GM19468 (cell line): ENCODE data around the gene CYGB.
"Not testable (repeated sequence)": the region's sequence is repeated elsewhere in the genome, so short reads cannot be mapped to it uniquely, and the experiment has no call there.

Experiments
- ATAC-seq: cut with Tn5 transposase; IDR thresholded peaks from one replicate; pipeline ENCODE4 v1.9.1; 2021; ENCODE audit warnings: mild to moderate bottlenecking, moderate library complexity, moderate number of reproducible peaks; ENCODE audit not compliant: unreplicated experiment; ENCODE audit errors: extremely low read depth

The CYGB gene

DNA sequence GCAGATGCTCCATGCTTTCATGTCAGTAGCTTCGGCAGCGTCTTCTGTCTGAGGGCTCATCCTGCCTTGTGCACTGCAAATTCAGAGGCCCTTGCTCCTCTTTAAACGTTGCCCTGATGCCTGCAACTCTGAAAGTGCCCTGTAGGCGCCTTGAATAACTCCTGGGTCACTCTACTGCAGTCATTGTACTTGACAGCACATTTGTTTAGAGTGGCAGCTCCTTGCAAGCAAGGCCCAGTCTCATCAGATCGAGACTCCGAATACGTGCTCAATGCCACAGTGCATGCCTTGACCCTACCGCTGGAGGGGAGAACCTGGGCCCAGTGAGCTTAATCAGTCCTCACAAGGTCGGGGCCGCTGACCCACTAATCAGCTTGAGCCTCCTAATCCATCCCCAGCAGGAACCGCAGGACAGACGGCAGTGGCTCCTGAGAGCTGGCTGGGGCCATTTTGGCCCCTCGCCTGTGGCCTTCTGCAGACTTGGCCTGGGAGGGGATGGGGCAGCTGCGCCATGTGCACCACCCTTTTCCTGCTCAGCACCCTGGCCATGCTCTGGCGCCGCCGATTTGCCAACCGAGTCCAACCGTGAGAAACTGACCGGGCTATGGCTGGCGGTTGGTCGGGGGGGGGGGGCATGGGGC, 2.2 kb upstream of the CYGB start, which contains the start of gene PRCD:
Gene PRCD, plus strand, starts transcription at position 414 of the 641 bp plus-strand sequence. Its CDS starts 98 bp downstream, at position 512.
- no peak for ATAC-seq

DNA sequence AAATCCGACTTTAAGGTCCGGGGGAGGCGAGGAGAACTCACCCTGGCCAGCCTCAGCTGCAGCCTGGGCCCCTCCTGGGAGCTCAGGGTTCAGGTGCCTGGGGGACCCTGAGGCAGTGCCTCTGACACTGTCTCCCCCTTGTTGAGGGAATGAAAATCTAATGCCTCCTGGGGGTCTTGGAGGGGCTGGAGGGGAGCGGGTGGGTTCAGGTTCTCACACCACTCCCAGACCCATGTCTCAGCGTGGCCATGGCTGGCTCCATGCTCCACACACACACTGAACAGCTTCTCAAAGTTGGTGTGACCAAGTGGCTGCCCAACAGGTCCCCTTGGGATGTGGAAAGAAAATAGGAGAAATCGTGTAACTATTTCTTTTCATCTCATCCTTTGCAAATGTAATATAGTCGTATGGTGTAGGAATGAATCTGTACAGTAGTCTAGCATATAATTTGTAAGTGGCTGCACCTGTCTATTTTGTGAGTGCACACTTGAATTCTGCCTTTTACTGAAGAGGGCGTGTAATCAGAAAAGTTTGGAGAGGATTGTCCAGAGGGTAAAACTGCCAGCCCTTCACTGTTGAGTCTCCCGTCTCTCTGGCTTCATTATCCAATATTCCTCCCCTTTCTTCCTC, 1.5 kb upstream of the CYGB start:
- no peak for ATAC-seq

DNA sequence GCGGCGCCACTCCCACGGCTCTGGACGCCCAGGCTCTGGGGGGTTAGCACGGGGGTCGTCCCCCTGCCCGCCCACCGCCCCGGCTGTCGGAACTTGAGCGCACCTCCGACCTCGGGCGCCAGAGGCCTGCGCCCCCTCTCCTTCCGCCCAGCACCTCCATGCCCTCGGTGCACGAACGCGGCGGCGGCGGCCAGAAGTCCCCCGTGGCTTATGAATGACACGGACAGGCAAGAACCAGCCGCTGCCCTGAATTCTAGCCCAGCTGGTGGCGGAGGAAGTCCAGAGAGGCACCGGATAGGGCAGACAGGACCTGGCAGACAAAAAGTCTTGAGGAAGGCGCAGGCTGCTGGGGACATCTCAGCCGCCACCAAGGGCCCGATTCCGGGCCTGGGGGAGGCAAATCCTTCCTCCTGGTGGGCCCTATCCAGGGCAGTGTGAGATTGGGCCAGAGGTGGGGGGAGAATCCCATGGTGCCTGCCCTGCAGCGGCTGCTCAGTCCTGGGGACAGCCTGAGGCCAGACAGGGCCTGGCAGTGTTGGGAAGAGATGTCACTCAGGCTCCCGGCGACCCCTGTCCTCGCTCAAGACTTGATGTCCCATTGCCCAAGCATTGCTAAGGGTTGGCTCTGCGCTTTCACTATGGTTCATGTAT, 897 bp upstream of the CYGB start:
- ATAC-seq: no peak

DNA sequence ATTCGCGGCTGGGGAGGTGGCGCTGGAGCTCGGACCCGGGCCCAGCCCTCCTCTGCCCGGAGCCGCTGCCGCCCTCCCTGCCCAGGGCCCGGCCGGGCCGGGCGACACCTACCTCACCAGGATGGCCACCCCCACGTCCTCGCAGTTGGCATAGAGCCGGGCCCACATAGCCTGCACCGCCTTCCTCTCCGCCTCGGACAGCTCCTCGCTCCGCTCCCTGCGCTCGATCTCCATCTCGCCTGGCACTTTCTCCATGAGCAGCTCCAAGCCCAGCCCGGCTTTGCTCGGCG, 276 bp downstream of the CYGB start:
- ATAC-seq: no peak

DNA sequence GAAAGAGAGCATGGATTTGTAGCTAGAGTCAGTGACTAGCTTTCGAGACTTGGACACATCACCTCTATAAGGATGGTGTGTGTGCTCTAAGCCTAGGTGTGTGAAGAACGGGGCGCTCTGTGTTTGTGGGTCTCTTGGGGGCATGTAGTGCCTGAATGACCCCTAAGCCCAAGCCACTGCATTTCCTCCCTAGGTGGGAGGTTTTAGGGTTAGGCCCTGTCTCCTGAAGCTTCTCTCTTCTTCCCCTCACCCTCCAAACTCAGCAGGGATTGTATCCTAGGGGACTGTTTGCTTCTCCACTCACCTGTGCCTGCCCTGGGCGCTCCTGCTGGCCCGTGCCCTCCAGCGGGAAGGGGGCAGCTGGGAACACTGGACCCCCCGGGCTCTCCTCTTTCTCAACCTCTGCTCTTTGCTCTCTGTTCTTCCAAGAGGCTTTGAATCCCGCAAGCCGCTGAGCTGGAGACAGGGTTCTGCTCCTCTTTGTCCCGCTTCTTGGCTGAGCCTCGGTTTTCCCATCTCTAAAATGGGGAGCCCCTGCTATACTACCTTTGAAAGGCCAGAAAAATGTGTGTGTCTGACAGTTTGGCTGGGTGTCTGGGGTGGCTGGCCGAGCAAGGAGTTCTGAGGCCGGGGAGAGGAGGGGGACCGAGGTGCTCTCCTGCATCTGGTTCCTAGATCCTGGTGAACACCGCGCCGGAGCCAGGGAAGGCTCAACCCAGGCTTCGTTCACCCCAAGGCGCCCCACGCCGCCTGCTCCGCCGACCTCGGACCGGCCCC, 810 bp downstream of the CYGB start:
- ATAC-seq: no peak

DNA sequence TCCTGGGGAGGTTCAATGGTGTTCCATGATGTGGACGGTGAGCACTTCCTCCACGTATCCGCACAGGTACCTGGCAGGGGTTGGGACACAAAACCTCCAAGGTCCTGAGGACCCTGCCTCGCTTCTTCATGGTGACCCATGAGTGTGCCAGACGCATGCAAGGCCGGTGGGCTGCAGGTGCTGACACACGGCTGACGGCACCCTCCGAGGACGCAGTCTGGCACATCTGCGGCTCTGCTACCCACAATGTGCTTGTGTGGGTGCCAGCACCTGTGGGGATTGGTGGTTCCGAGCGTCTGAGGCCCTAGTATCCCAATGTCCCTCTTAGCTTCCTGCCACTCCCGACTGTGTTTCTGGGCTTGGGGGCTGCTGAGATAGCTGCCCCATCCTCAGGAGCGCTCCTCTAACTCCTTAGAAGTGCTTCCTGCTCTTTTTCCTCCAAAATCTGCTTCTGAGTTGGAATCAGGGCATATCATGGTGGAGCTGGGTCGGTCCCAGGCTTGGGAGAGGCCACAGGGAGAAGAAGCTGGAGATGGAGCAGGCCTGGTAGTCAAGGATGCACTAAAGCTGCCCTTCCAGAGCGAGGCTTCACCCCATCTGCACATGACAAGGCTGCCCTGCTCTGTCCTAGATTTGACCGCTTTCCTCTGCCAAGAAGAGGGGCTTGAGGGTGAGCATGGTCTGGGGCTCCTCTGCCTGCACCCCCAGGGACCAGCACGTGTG, 1.6 kb downstream of the CYGB start:
- ATAC-seq: no peak

DNA sequence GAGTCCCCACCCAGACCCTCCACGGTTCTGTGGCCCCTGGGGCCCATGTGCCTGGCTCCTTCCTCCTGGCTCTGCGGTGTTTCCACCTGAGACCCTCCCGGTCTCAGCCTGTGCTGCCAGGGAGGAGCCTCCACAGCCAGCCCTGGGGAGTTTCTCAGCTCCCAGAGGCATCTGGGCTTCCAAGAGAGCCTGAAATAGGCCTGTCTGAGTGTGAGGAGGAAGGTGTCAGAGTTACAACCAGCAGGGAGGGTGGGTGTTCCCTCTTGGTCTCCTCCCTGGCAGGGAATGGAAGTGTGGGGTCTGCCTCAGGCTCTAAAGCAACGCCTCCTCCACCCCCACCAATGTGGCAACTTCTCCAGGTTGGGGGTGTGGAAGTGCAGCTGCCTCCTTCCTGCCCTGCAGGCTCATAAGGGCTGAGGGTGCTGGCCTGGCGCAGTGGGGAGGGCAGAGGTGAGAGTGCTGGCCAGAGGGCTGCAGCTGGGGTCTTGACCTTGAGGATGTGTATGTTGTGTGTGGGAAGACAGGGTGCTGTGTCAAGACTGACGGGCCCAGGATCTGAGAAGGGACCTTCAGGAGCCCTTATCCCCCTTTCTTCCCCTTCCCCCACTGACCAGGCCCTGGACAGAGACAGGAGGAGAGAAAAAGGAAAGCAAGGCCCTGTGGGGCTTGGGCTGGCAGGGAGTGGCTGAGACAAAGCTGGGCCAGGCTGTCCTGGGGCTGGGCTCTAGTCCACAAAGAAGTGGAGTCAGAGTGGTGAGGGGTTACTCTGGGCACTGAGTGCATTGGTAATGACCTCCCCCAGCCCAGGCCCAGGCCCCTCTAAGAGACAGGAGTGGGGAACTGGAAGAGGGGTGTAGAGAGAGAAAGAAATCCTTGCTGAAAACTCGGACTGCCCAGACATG, 2.4 kb downstream of the CYGB start:
- no peak for ATAC-seq

DNA sequence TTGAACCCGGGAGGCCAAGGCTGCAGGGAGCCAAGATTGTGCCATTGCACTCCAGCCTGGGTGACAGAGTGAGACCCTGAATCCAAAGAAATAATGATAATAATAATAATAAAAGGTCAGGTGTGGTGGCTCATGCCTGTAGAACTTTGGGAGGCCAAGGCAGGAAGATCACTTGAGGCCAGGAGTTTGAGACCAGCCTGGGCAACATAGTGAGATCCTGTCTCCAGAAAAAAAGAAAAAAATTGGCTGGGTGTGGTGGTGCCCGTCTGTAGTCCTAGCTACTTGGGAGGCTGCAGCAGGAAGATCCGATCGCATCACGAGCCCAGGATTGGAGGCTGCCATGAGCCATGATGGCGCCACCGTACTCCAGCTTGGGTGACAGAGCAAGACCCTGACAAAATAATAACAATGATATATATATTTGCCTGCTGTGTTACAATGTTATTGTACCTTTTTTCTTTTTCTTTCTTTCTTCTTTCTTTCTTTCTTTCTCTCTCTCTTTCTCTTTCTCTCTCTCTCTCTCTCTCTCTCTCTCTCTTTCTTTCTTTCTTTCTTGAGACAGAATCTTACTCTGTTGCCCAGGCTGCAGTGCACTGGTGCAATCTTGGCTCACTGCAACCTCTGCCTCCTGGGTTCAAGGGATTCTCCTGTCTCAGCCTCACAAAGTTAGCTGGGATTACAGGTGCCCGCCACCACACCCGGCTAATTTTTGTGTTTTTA, 3.7 kb downstream of the CYGB start:
- not testable (repeated sequence) for ATAC-seq

DNA sequence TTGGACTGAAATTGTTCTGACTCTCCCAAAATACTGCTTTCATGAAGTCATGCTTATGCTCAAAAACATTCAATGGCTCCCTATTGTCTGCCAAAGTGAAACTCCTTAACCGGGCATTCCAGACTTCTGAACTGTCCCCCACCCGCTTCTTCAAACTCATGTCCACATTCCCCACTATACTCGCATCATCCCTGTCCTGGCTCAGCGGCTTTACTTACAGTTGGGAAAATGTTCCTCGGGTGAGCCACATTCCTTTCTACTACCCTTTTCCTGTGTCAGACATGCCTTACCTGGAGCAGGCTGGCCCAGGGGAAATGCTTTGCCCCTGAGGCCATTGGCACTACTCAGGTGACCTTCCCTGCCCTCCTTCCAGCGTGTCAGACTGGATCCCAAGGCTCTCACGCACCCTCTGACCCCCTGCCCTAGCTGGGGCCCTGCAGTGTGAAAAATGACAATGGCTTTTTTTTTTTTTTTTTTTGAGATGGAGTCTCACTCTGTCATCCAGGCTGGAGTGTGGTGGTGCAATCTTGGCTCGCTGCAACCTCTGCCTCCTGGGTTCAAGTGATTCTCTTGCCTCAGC, 5.3 kb downstream of the CYGB start:
- no peak for ATAC-seq

DNA sequence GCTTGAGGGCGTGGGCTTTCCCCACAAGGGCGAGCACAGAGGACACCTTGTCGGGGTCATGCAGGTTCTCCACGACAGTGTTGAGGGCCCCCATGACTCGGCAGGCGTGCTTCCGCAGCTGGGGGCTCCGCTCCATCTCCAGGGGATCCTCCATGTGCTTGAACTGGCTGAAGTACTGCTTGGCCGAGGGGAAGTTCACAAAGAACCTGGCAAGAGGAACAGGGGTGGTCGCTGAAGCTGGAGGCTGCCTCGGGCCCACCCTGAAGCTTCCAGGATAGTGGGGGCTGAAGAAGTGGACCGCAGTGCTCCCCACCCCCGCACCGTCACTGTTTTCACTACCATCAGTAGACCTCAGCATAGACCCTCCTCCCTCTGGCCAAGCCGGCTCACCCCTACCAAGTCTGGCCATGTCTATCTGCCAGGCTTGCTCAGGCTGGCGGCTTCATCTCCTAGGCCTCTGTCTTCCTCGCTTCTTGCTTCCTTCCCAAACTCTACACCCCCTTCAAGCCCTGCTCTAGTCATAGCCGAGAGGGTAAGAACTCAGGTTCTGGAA, 5.9 kb downstream of the CYGB start:
- ATAC-seq: no peak

DNA sequence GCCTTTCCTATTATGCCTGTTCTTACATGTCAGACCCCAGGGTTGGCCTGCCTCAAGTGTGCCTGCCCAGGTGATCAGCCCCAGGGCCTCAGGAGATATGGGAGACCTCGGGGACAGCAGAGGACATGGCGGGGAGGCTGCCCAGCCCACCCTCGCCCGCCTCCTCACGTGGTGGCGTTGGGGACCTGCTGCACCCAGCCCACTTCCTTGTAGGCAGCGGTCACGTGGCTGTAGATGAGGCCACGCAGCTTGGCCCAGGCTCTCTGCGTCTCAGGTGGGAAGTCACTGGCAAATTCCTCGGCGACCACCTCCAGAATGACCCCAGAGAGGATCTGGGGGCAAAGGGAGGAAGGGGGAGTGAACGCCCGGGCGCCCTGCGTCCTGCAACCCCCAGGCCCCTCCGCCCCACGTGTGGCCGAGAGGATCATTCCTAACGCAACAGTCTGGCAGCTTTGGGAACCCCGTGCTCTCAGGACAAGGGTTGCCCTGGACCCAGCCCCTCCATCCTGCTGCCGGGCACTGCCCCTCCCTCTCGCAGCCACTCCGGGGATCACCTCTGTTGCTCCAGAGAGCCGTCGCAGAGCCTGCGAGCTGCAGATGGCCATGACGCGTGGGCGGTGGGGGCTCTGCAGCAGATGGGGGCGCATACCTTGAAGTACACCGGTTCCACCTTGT, 6.6 kb downstream of the CYGB start:
- ATAC-seq: no peak

DNA sequence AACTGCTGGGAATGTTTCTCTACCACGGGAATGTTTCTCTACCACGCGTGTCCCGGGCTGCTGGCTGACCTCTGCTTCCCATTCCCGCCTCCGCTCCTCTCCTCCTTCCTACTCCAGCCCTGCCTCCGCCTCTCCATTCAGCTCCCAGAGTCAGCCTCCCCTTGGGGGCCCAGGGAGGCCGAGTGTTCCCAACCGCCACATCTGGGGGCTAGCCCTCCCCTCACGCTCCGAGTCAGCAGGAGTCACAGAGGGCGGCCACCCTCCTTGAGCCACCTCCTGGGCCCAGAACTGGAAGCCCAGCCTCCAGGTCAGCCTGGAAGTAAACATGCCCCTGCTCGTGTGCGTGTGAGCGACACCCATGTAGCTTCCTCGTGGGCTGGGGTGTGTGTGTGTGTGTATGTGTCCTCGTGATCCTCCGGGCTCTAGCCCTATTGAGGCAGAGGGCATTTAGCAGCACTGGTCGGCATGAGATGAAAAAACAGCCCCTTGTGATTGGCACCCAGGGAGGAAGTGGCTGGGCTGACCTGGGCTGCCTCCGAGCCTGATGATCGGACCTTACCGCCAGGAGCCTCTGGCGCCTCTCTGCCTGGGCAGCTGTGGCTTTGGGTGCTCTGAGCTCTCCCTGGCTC, 7.3 kb downstream of the CYGB start:
- ATAC-seq: no peak

DNA sequence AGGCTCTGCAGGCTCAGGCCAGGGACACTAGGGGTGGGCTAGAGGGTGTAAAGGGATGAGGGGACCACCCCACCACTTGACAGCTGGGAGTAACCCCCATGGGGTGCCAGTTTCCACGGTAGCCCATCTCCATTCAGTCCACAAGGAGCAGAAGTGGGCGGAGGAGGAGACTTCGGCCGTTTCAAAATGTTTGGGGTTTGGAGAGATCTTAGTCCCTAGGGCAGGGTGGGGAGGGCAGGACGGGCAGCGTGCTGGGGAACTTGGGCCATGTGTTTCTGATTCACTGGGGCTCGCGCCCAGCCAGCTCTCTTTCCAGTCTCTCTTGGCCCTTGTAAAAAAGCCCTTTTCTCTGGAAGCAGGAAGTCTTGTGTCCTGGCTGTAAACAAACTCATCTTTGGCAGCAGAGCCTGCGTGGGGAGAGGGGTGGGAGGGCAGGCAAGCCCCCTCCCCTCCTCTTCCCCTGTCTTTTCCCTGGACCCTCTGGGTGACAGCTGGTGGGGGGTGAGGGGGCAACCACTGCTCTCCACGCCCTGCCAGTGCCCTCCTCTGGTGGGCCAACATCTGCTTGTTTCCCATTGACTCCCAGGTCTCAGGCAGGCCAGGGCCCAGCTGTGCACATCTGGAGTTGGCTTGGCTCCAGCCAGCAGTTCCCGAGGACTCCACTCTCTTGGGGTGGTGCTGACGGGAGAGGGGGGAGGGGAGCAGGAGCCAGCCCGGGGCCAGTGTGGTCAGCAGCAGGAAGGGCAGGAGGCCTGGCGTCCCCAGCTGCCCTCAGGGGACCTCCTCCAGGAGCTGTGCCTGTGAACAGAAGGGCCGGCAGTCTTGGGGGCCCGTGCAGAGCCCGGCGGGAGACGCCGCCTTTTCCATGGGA, 8.1 kb downstream of the CYGB start:
- ATAC-seq: no peak

DNA sequence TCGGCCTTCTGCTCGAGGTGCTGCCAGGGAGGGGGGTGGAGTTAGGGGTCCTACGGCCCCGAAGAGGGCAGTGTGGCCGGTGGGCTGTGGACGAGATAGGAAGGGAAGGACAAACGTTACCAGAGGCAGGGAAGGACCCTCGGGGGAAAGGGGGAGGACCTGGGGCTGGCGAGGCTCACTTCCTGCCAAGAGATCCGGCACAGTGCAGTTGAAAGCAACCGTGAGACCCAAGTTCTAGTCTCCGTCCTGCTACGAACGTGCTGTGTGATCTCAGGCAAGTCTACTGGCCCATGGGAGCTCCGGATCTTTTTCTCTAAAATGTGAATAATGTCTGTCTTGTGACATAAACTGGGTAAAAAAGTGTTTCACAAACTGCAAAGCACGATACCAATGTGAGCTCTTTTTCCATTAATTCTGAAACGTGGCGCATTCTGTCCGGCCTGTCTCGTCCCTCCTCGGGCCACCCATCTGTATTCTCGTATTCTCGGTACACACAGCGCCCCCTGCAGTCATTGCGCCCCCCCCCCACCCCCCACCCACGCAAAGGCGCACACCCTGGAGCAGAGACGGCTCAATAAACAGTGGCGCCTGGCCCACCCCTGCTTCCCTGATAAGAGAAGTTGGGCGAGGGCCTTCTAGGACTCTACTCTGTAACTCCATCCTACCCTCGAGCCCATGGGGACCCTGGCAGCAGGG, 8.8 kb downstream of the CYGB start:
- no peak for ATAC-seq

DNA sequence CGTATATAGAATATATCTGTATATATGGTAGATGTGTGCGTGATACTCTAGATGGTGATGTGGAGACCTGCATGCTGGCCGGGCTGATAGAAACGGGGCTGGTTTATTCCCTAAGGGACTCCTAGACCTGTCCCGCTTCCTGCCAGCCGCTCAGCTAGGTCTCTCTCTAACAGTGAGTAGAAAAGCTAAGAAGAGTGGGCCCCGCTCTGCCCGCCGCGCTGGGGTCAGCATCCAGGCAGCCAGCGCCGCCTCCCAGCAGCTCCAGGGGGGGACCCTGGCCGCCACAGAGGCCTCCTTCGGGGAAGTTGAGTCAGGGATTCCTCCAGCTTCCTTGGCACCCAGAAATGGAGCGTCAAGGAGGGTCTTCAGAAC, 9.4 kb downstream of the CYGB start:
- ATAC-seq: no peak
